Testis (tissue), 3 donors: ENCODE results near the gene LRPPRC. TPM values are rescaled to one million over a fixed set of nuclear protein-coding genes. Genes with fewer than 3 reads are reported as not detected.
A peak's percentile ranks its signal among the peaks of the same experiment; 100 is the strongest.

Experiments used
- DNase-seq: peaks from one replicate; pipeline ENCODE4 v3.0.0-alpha.2; 2019
- H3K27ac ChIP-seq, 2 donors: fragments of 200-600 bp; sonication (generic); one replicate each; pipeline ENCODE4 v1.5.1; 2019
- H3K27me3 ChIP-seq: fragments of 200-600 bp; sonication (generic); one replicate; pipeline ENCODE4 v1.5.1; 2019
- H3K36me3 ChIP-seq: fragments of 200-600 bp; sonication (generic); one replicate; pipeline ENCODE4 v1.5.1; 2017; ENCODE audit warnings: low read depth; ENCODE audit errors: missing control alignments
- H3K4me1 ChIP-seq: fragments of 200-600 bp; sonication (generic); one replicate; pipeline ENCODE4 v1.5.1; 2019
- H3K4me3 ChIP-seq, 2 donors: fragments of 200-600 bp; sonication (generic); one replicate each; pipeline ENCODE4 v1.5.1; 2017 to 2019
- H3K9me3 ChIP-seq: fragments of 200-600 bp; sonication (generic); one replicate; pipeline ENCODE4 v1.5.1; 2017
- CTCF ChIP-seq, 3 experiments: fragments of 450-650 bp in 2 of 3; fragments of 200-600 bp in 1 of 3; sonication (generic) in 1 of 3; IDR thresholded peaks; one replicate each; pipeline ENCODE4 v1.5.1; 2016 to 2019; ENCODE audit warnings: antibody characterized with exemption in 3 of 3, mild to moderate bottlenecking in 2 of 3, moderate library complexity in 1 of 3
- POLR2A ChIP-seq: fragments of 450-650 bp; IDR thresholded peaks from one replicate; pipeline ENCODE4 v1.6.1; 2017; ENCODE audit warnings: antibody characterized with exemption, mild to moderate bottlenecking, moderate library complexity
- WGBS, 2 donors: methylation state at CpG; one replicate each; pipeline ENCODE4 v1.1.5; 2018; 5-methylcytosine and 5-hydroxymethylcytosine counted together
- intact Hi-C: fragments of 100-400 bp; cut with DNase I; formaldehyde crosslinking; loops from one replicate; pipeline ENCODE4 v1.15.1; 2023; ENCODE audit warnings: low total_unique reads
- polyA plus RNA-seq: library from polyadenylated mRNA; stranded (reverse); fragments of 350-450 nt; fragmentation: Illumina TruSeq; extraction: RNeasy Lipid Tissue Mini Kit (QIAGEN cat#74804); gene quantifications from one replicate; pipeline ENCODE4 v1.2.3, GENCODE V29; 2014; ENCODE audit warnings: low read depth, low replicate concordance; ENCODE audit not compliant: insufficient read depth
- total RNA-seq, 2 donors: library from RNA; depleted of rRNA; stranded (reverse); fragments of >200 nt; gene quantifications; one replicate each; pipeline ENCODE4 v1.2.3, GENCODE V29; 2016

The LRPPRC gene
- total and polyA plus RNA-seq, 3 donors from 2014 or later: 65.7 to 133 (median 114) TPM

- H3K4me3 ChIP-seq: no peak overlapping the region
- no peak for DNase-seq
- TF ChIP-seq CTCF (IDR thresholded peaks at IDR 0.05) (no peak), POLR2A (no peak)
- intact Hi-C loops: no loop called here
- H3K27me3 ChIP-seq: no peaks in the 10 kb centered on the region
- H3K36me3 ChIP-seq: no peaks in the 10 kb centered on the region
- 90 to 91% methylated on average over 5 of the region's 5 CpGs for WGBS, 2 donors
- peaks cover 3% of the 10 kb centered on the region for H3K4me1 ChIP-seq
- H3K9me3 ChIP-seq: no peaks in the 10 kb centered on the region
- H3K27ac ChIP-seq: no peak overlapping the region
Measured at GRCh38 chr2:43880952-43881351, 114.8 kb downstream of the LRPPRC start.

GRCh38 chr2:43880471-43880870 lies 115.3 kb downstream of the LRPPRC start:
- H3K27ac ChIP-seq: no peak overlapping the region
- H3K36me3 ChIP-seq: no peaks in the 10 kb centered on the region
- intact Hi-C loops: no loop called here
- 84 to 88% methylated on average over 9 of the region's 9 CpGs for WGBS, 2 donors
- no peak for DNase-seq
- TF ChIP-seq CTCF (IDR thresholded peaks at IDR 0.05): no peak
- no peak for TF ChIP-seq POLR2A
- no peaks in the 10 kb centered on the region for H3K27me3 ChIP-seq
- no peak overlapping the region for H3K4me3 ChIP-seq
- peaks cover 3% of the 10 kb centered on the region for H3K4me1 ChIP-seq
- no peaks in the 10 kb centered on the region for H3K9me3 ChIP-seq

- 77 to 85% methylated on average over 5 of the region's 5 CpGs for WGBS, 2 donors
- no peak overlapping the region for H3K27ac ChIP-seq
- no peaks in the 10 kb centered on the region for H3K9me3 ChIP-seq
- H3K4me1 ChIP-seq: no peaks in the 10 kb centered on the region
- intact Hi-C loops: no loop called here
- no peak for DNase-seq
- no peaks in the 10 kb centered on the region for H3K27me3 ChIP-seq
- no peaks in the 10 kb centered on the region for H3K36me3 ChIP-seq
- no peak overlapping the region for H3K4me3 ChIP-seq
- TF ChIP-seq POLR2A: no peak
- TF ChIP-seq CTCF (IDR thresholded peaks at IDR 0.05): no peak
Measured at GRCh38 chr2:43879261-43879660, 116.5 kb downstream of the LRPPRC start.

- intact Hi-C loops: no loop called here
- Histone ChIP-seq H3K9me3 (no peaks in the 10 kb centered on the region), H3K27ac (no peak overlapping the region), H3K4me1 (no peaks in the 10 kb centered on the region), H3K27me3 (no peaks in the 10 kb centered on the region), H3K36me3 (no peaks in the 10 kb centered on the region), H3K4me3 (no peak overlapping the region)
- 28 to 29% methylated on average over 16 of the region's 16 CpGs for WGBS, 2 donors
- peak; percentile 81 for DNase-seq
- TF ChIP-seq POLR2A: no peak
- TF ChIP-seq CTCF (IDR thresholded peaks at IDR 0.05): peak; percentile 59 to 94 (median 82)
Measured at GRCh38 chr2:43877782-43878464, 117.9 kb downstream of the LRPPRC start.
